Colonic mucosa (tissue), 4 donors: ENCODE results near the gene RBBP4. TPM values are rescaled to one million over a fixed set of nuclear protein-coding genes. Genes with fewer than 3 reads are reported as not detected.
"Not testable (repeated sequence)": the region's sequence is repeated elsewhere in the genome, so short reads cannot be mapped to it uniquely, and the experiment has no call there.

Source experiments
- DNase-seq: peaks from one replicate; pipeline ENCODE4 v3.0.0-alpha.2; 2020
- H3K27ac ChIP-seq: fragments of 200-600 bp; one replicate; pipeline ENCODE4 v1.8.0; 2021
- H3K27me3 ChIP-seq: fragments of 200-600 bp; one replicate; pipeline ENCODE4 v1.8.0; 2021
- H3K36me3 ChIP-seq: fragments of 200-600 bp; one replicate; pipeline ENCODE4 v1.8.0; 2021
- H3K4me1 ChIP-seq: fragments of 200-600 bp; one replicate; pipeline ENCODE4 v1.8.0; 2021; ENCODE audit warnings: mild to moderate bottlenecking
- H3K4me3 ChIP-seq: fragments of 200-600 bp; one replicate; pipeline ENCODE4 v1.8.0; 2021
- H3K9ac ChIP-seq, 2 donors: one replicate each; pipeline ENCODE4 v1.7.0; 2013; ENCODE audit warnings: control low read depth in 2 of 2, low read depth in 2 of 2, low read length in 2 of 2
- H3K9me3 ChIP-seq: fragments of 200-600 bp; one replicate; pipeline ENCODE4 v1.8.0; 2021
- CTCF ChIP-seq: fragments of 200-600 bp; IDR thresholded peaks from one replicate; pipeline ENCODE4 v1.8.0; 2022; ENCODE audit warnings: antibody characterized with exemption, mild to moderate bottlenecking
- intact Hi-C: fragments of 100-400 bp; cut with DNase I; formaldehyde crosslinking; loops from one replicate; pipeline ENCODE4 v1.14.1; 2022
- total RNA-seq, 2 donors: library from RNA; stranded (reverse); fragmentation: NEBNext Ultra II Directional in 1 of 2; extraction: Animal tissue kit (Norgen Biotek cat#: 25700) in 1 of 2; gene quantifications; one replicate each; pipeline ENCODE4 v1.2.1, GENCODE V29; 2021
- donor health status: healthy.
- donor health status: DM: no; HTN: no; CAD: no.
- donor health status: DM: no; HTN: no; CAD: no.

Gene RBBP4
- total RNA-seq, 2 donors from 2014 or later: 155 to 171 TPM

GRCh38 chr1:32622806-32623681 is 28.0 kb upstream of the RBBP4 start:
- no peak for DNase-seq
- H3K27ac ChIP-seq: no peak overlapping the region
- H3K9me3 ChIP-seq: no peaks in the 10 kb centered on the region
- no peak overlapping the region for H3K4me3 ChIP-seq
- no peak overlapping the region for H3K9ac ChIP-seq
- H3K36me3 ChIP-seq: no peaks in the 10 kb centered on the region
- H3K27me3 ChIP-seq: no peaks in the 10 kb centered on the region
- no peaks in the 10 kb centered on the region for H3K4me1 ChIP-seq
- intact Hi-C loops: no loop called here
- no peak for TF ChIP-seq CTCF

- no peaks in the 10 kb centered on the region for H3K4me1 ChIP-seq
- H3K9ac ChIP-seq: no peak overlapping the region
- no peak overlapping the region for H3K4me3 ChIP-seq
- H3K27ac ChIP-seq: no peak overlapping the region
- DNase-seq: no peak
- H3K27me3 ChIP-seq: no peaks in the 10 kb centered on the region
- no peak for TF ChIP-seq CTCF
- H3K36me3 ChIP-seq: no peaks in the 10 kb centered on the region
- no peaks in the 10 kb centered on the region for H3K9me3 ChIP-seq
- intact Hi-C loops: no loop called here
These were observed 27.2 kb upstream of the RBBP4 start for GRCh38 chr1:32623775-32624174.

GRCh38 chr1:32626176-32626575 is 24.8 kb upstream of the RBBP4 start:
- no peak for DNase-seq
- no peak overlapping the region for H3K27ac ChIP-seq
- TF ChIP-seq CTCF: no peak
- no peaks in the 10 kb centered on the region for H3K9me3 ChIP-seq
- intact Hi-C loops: no loop called here
- H3K27me3 ChIP-seq: no peaks in the 10 kb centered on the region
- no peaks in the 10 kb centered on the region for H3K4me1 ChIP-seq
- no peak overlapping the region for H3K9ac ChIP-seq
- no peak overlapping the region for H3K4me3 ChIP-seq
- no peaks in the 10 kb centered on the region for H3K36me3 ChIP-seq

GRCh38 chr1:32627596-32628162 is 23.3 kb upstream of the RBBP4 start:
- intact Hi-C loops: no loop called here
- no peaks in the 10 kb centered on the region for H3K36me3 ChIP-seq
- H3K4me3 ChIP-seq: no peak overlapping the region
- H3K9ac ChIP-seq: no peak overlapping the region
- H3K4me1 ChIP-seq: no peaks in the 10 kb centered on the region
- no peak for DNase-seq
- H3K27ac ChIP-seq: no peak overlapping the region
- no peak for TF ChIP-seq CTCF
- no peaks in the 10 kb centered on the region for H3K9me3 ChIP-seq
- no peaks in the 10 kb centered on the region for H3K27me3 ChIP-seq

GRCh38 chr1:32630173-32630572 is 20.8 kb upstream of the RBBP4 start:
- intact Hi-C loops, H3K27ac ChIP-seq, H3K9ac ChIP-seq, H3K4me1 ChIP-seq, H3K27me3 ChIP-seq, H3K9me3 ChIP-seq, H3K36me3 ChIP-seq, H3K4me3 ChIP-seq, DNase-seq: not testable (repeated sequence)

DNA sequence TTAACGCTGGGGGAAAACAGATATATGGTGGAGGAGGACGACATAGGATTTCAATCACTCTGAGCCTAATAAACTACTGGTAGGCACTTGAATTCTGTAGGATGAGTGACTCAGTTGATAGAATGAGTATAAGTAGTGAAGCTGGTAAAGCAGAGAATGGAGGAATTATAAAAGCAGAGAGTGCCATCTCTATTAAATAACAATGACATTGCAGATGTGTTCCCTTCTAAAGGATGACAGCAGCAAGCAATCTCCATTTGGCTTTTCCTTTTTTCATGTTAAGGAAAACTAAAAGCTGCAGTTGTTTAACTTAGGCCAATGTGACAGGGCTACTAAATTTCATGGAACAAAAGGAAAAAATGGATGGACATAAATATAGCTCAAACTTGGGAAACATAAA is 18.2 kb upstream of the RBBP4 start:
- no peak for DNase-seq
- intact Hi-C loops: no loop called here
- no peaks in the 10 kb centered on the region for H3K27me3 ChIP-seq
- no peaks in the 10 kb centered on the region for H3K36me3 ChIP-seq
- no peak overlapping the region for H3K27ac ChIP-seq
- H3K4me1 ChIP-seq: no peaks in the 10 kb centered on the region
- no peak for TF ChIP-seq CTCF
- no peak overlapping the region for H3K9ac ChIP-seq
- H3K4me3 ChIP-seq: no peak overlapping the region
- H3K9me3 ChIP-seq: no peaks in the 10 kb centered on the region
